ENCODE results near the gene PHGDH. TPM values are rescaled to one million over a fixed set of nuclear protein-coding genes. Genes with fewer than 3 reads are reported as not detected.

PHGDH gene
- 7.8 TPM for total RNA-seq
- long read RNA-seq, transcript PHGDH-208 (12 exons, 2,096 nt), result major isoform, 16 of 18 reads
- long read RNA-seq, partial matches to known transcripts, result 1 of 18 reads
- long read RNA-seq, other reads (novel, unspliced or antisense), result 0 of 18 reads

DNA sequence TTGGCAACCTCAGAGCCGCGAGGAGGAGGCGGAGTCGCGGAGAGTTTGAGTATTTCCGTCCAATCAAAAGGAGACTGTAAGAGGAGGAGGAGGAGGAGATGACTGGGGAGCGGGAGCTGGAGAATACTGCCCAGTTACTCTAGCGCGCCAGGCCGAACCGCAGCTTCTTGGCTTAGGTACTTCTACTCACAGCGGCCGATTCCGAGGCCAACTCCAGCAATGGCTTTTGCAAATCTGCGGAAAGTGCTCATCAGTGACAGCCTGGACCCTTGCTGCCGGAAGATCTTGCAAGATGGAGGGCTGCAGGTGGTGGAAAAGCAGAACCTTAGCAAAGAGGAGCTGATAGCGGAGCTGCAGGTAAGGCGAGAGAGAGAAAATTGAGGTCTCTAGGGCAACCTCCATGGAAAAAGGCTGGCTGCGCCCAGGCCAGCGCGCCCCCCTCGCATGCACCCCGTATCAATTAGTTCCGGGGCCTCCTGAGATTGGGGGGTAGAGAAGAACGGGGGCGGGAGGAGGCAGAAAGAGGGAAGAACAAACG is at the start of gene PHGDH:
Gene PHGDH, plus strand, starts transcription at position 131 of the 538 bp plus-strand sequence. Its CDS starts 89 bp downstream, at position 220.
- DNase-seq (peak; percentile 74), ATAC-seq (peak; percentile 87)
- intact Hi-C loops (cut with micrococcal nuclease), result no loop called here

GRCh38 chr1:119662034-119662437 is 49.7 kb upstream of the PHGDH start:
- intact Hi-C loops (cut with micrococcal nuclease), result loop anchor here (2.0 kb wide), 1 partner anchor 49 kb away; no protein-coding TSS in a partner anchor
- ATAC-seq (no peak), DNase-seq (no peak)

GRCh38 chr1:119664067-119664466 is 47.7 kb upstream of the PHGDH start:
- intact Hi-C loops (cut with micrococcal nuclease), result no loop called here
- no peak for ATAC-seq
- no peak for DNase-seq

DNA sequence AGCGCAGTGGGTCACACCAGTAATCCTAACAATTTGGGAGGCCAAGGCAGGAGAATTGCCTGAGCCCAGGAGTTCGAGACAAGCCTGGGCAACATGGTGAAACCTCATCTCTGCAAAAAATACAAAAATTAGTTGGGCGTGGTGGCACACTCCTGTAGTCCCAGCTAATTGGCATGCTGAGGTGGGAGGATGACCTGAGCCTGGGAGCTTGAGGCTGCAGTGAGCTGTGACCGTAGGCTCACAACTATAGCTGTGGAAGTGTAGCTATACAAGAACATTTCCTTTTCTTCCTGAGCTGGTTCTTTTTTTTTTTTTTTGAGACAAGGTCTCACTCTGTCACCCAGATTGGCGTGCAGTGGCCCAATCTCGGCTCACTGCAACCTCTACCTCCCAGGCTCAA is 44.6 kb upstream of the PHGDH start:
- no peak for DNase-seq
- intact Hi-C loops (cut with micrococcal nuclease), result no loop called here
- ATAC-seq, result no peak

DNA sequence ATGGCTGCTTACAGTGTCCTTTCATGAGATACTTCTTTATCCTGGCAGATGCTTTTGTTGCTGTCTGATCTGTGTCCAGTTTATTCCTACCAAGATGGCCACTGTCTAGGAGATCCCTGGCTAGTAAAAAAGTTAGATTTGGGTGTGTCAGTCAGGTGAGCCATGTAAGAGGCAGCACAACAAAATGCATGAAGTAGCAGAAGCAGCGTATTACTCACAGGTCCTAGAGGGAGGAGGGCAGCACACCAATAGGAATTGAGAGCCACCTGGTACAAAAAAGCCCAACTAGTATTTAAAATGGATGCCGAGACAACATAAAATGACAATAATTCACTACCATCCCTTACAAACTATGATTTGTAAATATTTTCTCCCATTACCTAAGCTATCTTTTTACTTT is 40.8 kb upstream of the PHGDH start:
- DNase-seq, result no peak
- intact Hi-C loops (cut with micrococcal nuclease), result no loop called here
- no peak for ATAC-seq

DNA sequence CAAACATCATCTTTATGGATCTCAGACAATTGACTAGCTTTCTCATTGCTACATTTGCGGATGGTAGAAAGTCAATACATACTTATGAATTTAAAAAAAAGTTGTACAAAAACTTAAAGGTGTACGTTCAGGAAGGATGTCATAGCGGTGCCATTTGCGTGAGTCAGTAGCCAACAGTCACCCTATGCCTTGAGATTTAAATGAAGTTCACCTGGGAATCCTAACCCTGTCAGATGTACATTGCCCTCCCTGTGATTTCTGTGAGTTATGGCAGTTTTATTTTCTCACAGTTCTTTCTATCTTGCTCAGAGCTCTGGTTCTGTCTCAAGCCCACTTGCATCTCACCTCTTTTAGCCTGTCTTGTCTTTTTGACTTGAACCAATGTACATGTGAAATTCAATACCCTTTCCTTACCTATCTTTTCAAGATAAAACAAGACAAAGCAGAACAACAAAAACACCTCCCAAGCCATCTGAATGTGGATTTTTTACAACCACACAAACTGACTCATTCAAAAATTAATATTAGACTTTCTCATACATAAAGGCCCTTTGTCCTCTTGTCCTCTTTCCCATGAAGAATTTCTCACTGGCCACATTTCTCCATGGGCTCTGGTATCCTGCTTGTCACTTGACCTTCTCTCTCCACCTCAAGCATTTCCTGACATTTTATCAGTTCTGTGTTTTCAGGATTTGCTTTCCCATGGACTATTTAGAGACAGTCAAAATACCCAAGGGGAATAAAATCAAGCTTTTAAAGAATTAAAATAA is 38.4 kb upstream of the PHGDH start:
- no peak for DNase-seq
- no peak for ATAC-seq
- intact Hi-C loops (cut with micrococcal nuclease), result no loop called here

DNA sequence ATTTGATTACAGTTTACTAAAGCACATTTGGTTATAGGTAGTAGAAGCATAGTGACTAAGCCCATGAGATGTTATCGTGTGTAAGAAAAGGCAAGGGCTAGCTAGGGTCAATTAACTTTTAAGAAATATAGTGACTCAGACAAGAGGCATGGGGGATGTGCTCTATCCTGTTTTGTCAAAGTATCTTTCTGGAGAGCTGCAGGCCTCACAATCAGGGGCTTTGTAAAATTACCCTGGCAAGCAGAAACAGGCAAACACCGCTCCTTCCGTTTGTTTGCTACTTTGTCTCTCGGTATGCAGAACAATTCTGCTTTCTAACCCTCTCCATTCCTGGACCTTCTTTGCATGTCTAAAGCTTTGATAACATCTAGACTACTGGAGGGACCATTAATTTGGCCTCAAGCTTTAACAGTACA is 37.6 kb upstream of the PHGDH start:
- no peak for ATAC-seq
- DNase-seq, result no peak
- intact Hi-C loops (cut with micrococcal nuclease), result no loop called here

- ATAC-seq, result no peak
- intact Hi-C loops (cut with micrococcal nuclease), result loop anchor here (5.0 kb wide), 1 partner anchor 63 kb away; no protein-coding TSS in a partner anchor
- no peak for DNase-seq
Measured at GRCh38 chr1:119674835-119675289, 36.9 kb upstream of the PHGDH start.

GRCh38 chr1:119675349-119676345 is 36.1 kb upstream of the PHGDH start:
- intact Hi-C loops (cut with micrococcal nuclease), result loop anchor here (5.0 kb wide), 1 partner anchor 63 kb away; no protein-coding TSS in a partner anchor
- ATAC-seq, result peak; percentile 80
- peak; percentile 36 for DNase-seq

DNA sequence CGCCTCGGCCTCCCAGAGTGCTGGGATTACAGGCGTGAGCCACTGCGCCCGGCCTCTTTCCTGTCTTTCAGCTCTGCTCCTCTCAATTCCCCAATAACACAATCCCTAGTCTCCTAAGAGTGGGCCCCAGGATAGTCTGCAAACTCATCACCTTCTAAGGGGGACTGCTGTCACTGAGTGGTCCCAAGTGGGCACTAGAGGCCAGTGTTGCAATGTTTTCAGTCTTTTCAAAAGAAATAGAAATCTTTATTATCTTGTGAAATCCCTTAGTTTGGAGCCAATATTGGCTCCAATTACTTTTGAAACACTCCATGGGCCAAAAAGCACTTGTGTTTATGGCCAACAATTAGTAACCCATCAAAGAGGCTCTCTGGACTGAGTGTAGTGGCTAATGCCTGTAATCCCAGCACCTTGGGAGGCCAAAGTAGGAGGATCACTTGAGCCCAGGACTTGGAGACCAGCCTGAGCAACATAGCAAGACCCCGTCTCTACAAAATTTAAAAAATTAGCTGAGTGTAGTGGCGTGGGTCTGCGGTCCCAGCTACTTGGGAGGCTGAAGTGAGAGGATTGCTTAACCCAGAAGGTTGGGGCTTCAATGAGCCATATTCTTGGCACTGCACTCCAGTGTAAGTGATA is 35.0 kb upstream of the PHGDH start:
- DNase-seq (peak; percentile 35), ATAC-seq (peak; percentile 80)

GRCh38 chr1:119679223-119679622 is 32.5 kb upstream of the PHGDH start:
- intact Hi-C loops (cut with micrococcal nuclease), result loop anchor here (5.0 kb wide), 1 partner anchor 67 kb away; no protein-coding TSS in a partner anchor
- DNase-seq, result no peak
- no peak for ATAC-seq

More for the DNA sequence above, 35.0 kb upstream of the PHGDH start:
- intact Hi-C loops (cut with micrococcal nuclease), result loop anchor here (5.0 kb wide), 1 partner anchor 64 kb away; no protein-coding TSS in a partner anchor

DNA sequence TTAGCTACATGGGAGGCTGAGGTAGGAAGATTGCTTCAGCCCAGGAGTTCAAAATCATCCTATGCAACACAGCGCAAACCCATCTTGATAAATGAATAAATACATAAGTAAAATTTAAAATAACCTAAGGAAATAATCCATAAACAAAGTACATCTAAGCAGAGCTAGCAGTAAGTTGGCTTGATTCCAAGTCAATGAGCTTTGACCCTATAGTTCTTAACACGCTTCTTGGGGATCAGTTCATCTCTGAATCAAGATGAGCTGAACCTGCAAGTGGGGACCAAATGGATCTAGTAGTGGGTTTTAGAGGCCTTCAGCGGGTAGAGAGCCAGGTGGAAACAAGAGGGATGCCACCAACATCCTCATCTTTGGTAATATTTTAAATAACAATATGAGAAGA is 31.5 kb upstream of the PHGDH start:
- intact Hi-C loops (cut with micrococcal nuclease), result no loop called here
- DNase-seq (no peak), ATAC-seq (no peak)

DNA sequence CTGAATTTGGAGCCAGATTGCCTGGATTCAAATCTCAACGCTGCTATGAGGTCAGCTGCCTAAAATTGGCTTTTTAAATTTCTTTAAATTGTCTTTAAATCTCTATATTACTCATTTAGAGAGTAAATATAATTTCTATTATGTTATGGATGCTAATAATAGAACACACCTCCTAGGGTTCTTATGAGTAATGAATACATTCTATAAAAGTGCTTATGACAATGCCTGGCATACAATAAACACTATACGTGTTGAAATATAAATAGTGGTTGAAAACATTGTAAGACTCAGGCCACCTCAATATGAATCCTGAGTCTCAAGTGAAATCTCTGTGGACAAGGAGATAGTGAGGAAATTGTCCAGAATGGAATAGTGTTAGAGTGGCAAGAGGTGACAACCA is 31.0 kb upstream of the PHGDH start:
- intact Hi-C loops (cut with micrococcal nuclease), result no loop called here
- DNase-seq (no peak), ATAC-seq (no peak)

GRCh38 chr1:119681560-119681959 is 30.2 kb upstream of the PHGDH start:
- no peak for ATAC-seq
- no peak for DNase-seq
- intact Hi-C loops (cut with micrococcal nuclease), result no loop called here

- no peak for ATAC-seq
- intact Hi-C loops (cut with micrococcal nuclease), result no loop called here
- no peak for DNase-seq
Measured at GRCh38 chr1:119682141-119682540, 29.6 kb upstream of the PHGDH start.

GRCh38 chr1:119683893-119684292 is 27.8 kb upstream of the PHGDH start:
- DNase-seq, result no peak
- intact Hi-C loops (cut with micrococcal nuclease), result no loop called here
- no peak for ATAC-seq

DNA sequence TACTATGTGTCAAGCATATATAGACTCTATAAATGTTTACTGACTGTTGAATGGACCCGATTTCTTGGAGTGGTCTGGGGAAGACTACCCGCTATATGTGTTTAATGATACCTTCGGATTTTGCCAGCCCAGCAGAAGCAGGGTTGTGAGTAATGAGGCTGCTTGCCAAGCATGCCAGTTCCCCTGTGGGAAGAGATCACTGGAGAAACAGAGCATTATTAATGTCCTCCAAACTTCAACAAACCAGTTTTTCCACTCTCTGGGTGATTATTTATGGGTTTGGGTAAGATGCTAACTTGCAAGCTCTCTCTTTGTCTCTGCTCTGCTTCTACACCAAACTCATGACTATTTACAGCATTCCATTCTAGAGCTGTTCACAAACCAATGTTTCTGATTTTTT is 25.1 kb upstream of the PHGDH start:
- intact Hi-C loops (cut with micrococcal nuclease), result no loop called here
- DNase-seq (no peak), ATAC-seq (no peak)

DNA sequence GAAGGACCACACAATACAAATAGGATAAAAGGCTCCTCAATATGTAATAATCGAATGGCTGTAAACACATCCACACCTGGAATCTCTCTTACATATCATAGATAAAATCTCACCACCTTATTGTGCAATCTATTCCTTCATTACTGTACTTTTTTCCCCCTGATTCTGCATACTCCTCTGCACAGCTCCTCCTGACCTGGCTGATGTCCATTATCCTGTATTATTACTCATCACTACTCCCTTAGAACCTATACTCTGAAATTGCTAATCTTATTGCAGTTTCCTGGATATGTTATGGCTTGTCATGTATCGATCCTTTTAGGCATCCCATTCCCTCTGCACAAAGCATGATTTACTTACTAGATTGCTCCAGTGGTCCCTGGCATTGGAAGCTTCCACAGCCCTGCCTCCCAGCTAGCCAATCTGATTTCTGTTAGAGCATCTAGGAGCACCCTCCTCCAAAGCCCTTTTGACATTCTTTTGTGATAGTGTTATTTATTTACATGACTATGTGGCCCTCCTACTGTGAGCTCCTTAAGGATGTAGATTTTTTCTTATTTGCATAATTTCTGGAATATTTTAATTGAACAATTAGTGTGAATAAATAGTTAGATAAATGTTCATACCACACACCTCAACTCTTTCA is 24.2 kb upstream of the PHGDH start:
- intact Hi-C loops (cut with micrococcal nuclease), result no loop called here
- DNase-seq (no peak), ATAC-seq (no peak)

Measured in left ventricle myocardium superior (tissue), 1 donor.